Measurements from ENCODE around the gene CECR2. TPM values are rescaled to one million over a fixed set of nuclear protein-coding genes. Genes with fewer than 3 reads are reported as not detected.

Gene CECR2
- total and polyA plus RNA-seq, 2 donors from 2014 or later, result 0.58 to 3.4 TPM

GRCh38 chr22:17357688-17358087 is 11.6 kb upstream of the CECR2 start:
- no peaks in the 10 kb centered on the region for H3K9me3 ChIP-seq (ENCODE audit: control insufficient read depth in 2 of 3, insufficient read depth in 1 of 3, low read length in 3 of 3)
- no peaks in the 10 kb centered on the region for H3K4me1 ChIP-seq (ENCODE audit: control insufficient read depth in 2 of 3, insufficient read depth in 2 of 3, low read depth in 1 of 3, low read length in 3 of 3)
- no peaks in the 10 kb centered on the region for H3K27me3 ChIP-seq (ENCODE audit: control insufficient read depth, insufficient read depth, low read length)
- FAIRE-seq, result no peak
- intact Hi-C loops (cut with DNase I), result no loop called here
- H3K4me3 ChIP-seq (ENCODE audit: low read length in 3 of 3), result no peak overlapping the region
- DNase-seq, result no peak
- TF ChIP-seq CTCF (IDR thresholded peaks at IDR 0.05; ENCODE audit: borderline replicate concordance, extremely low read depth, insufficient read depth), result no peak
- H3K36me3 ChIP-seq (ENCODE audit: control insufficient read depth in 2 of 3, insufficient read depth in 3 of 3, low read length in 3 of 3), result no peaks in the 10 kb centered on the region
- H3K9ac ChIP-seq (ENCODE audit: low read length in 3 of 3), result no peak overlapping the region
- H3K27ac ChIP-seq (ENCODE audit: low read depth in 2 of 2, low read length in 2 of 2), result no peak overlapping the region

GRCh38 chr22:17358415-17358814 is 10.8 kb upstream of the CECR2 start:
- no peaks in the 10 kb centered on the region for H3K9me3 ChIP-seq (ENCODE audit: control insufficient read depth in 2 of 3, insufficient read depth in 1 of 3, low read length in 3 of 3)
- H3K36me3 ChIP-seq (ENCODE audit: control insufficient read depth in 2 of 3, insufficient read depth in 3 of 3, low read length in 3 of 3), result no peaks in the 10 kb centered on the region
- no peak overlapping the region for H3K4me3 ChIP-seq (ENCODE audit: low read length in 3 of 3)
- no peak overlapping the region for H3K9ac ChIP-seq (ENCODE audit: low read length in 3 of 3)
- no peaks in the 10 kb centered on the region for H3K27me3 ChIP-seq (ENCODE audit: control insufficient read depth, insufficient read depth, low read length)
- intact Hi-C loops (cut with DNase I), result no loop called here
- no peak for TF ChIP-seq CTCF (IDR thresholded peaks at IDR 0.05; ENCODE audit: borderline replicate concordance, extremely low read depth, insufficient read depth)
- no peak overlapping the region for H3K27ac ChIP-seq (ENCODE audit: low read depth in 2 of 2, low read length in 2 of 2)
- no peaks in the 10 kb centered on the region for H3K4me1 ChIP-seq (ENCODE audit: control insufficient read depth in 2 of 3, insufficient read depth in 2 of 3, low read depth in 1 of 3, low read length in 3 of 3)
- no peak for FAIRE-seq
- peak in 3 of 5 donors; percentile 22 to 62 (median 27) for DNase-seq

- no peak overlapping the region for H3K4me3 ChIP-seq (ENCODE audit: low read length in 3 of 3)
- no peak for DNase-seq
- no peaks in the 10 kb centered on the region for H3K27me3 ChIP-seq (ENCODE audit: control insufficient read depth, insufficient read depth, low read length)
Observed at GRCh38 chr22:17359501-17359900, 9.8 kb upstream of the CECR2 start.

More at GRCh38 chr22:17359501-17359900, 9.8 kb upstream of the CECR2 start:
- H3K9ac ChIP-seq (ENCODE audit: low read length in 3 of 3), result no peak overlapping the region
- no peaks in the 10 kb centered on the region for H3K4me1 ChIP-seq (ENCODE audit: control insufficient read depth in 2 of 3, insufficient read depth in 2 of 3, low read depth in 1 of 3, low read length in 3 of 3)
- intact Hi-C loops (cut with DNase I), result no loop called here
- H3K9me3 ChIP-seq (ENCODE audit: control insufficient read depth in 2 of 3, insufficient read depth in 1 of 3, low read length in 3 of 3), result no peaks in the 10 kb centered on the region
- no peaks in the 10 kb centered on the region for H3K36me3 ChIP-seq (ENCODE audit: control insufficient read depth in 2 of 3, insufficient read depth in 3 of 3, low read length in 3 of 3)
- no peak for TF ChIP-seq CTCF (IDR thresholded peaks at IDR 0.05; ENCODE audit: borderline replicate concordance, extremely low read depth, insufficient read depth)
- no peak for FAIRE-seq
- no peak overlapping the region for H3K27ac ChIP-seq (ENCODE audit: low read depth in 2 of 2, low read length in 2 of 2)
